Epithelial cell of esophagus (primary cell): Measurements from ENCODE around the gene FAM83B.

Source experiments
- DNase-seq: peaks from one replicate; pipeline ENCODE4 v3.0.0; 2010; ENCODE audit warnings: low read depth
- H3K4me3 ChIP-seq: 2 replicates; pipeline ENCODE4 v1.5.1; 2011; ENCODE audit warnings: mild to moderate bottlenecking, low read length, control low read depth
- CTCF ChIP-seq: IDR thresholded peaks from 2 replicates; pipeline ENCODE4 v1.5.1; 2011; ENCODE audit warnings: low read depth, mild to moderate bottlenecking, low read length, control low read depth, inconsistent platforms; ENCODE audit not compliant: insufficient read depth; ENCODE audit errors: missing control alignments

Gene FAM83B

GRCh38 chr6:54846857-54847674, 495 bp downstream of the FAM83B start:
- peak overlapping the region; percentile 95 for H3K4me3 ChIP-seq
- no peak for TF ChIP-seq CTCF
- DNase-seq = peak; percentile 45

DNA sequence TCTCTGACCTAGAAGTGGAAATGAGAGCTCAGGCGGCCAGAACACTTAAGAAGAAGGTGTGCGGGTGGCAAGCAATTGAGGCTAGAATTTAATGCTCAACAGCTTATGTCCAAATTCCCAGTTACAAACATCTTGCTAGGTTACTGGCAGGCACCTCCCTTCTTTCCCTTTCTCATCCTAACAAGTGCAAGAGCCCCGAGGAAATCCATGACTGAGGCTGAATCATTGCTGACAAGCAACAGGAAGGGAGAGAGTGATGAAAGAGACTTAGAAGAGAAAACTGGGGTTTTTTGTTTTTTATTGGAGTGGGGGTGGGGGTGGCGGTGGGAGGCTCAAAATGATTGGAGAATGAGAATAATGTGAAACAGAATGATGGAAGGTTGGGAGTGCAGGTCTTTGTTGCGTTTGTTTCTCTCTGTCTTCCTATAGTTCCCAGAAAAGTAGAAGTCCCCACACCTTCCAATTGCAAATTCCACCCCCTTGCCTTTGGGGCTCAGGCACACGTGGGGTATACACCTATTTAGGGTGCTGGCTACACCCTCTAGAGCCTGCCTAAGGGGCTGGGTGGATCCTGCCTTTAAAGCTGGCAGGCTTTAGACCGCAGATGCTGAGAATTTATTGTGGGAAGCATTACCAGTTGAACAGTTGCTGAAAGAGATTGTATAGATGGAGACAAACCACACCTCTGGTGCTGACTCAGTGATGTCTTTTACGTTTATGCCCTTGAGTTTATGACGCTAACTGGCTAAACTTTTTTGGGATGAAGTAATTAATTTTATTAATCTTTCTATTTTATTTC, 1.4 kb downstream of the FAM83B start:
- no peak for TF ChIP-seq CTCF
- H3K4me3 ChIP-seq = peak overlapping the region; percentile 95

GRCh38 chr6:54850114-54850513, 3.5 kb downstream of the FAM83B start:
- H3K4me3 ChIP-seq = peak overlapping the region; percentile 95
- DNase-seq = no peak
- no peak for TF ChIP-seq CTCF

More for the DNA sequence above, 1.4 kb downstream of the FAM83B start:
- peak; percentile 97 for DNase-seq

GRCh38 chr6:54856129-54856528, 9.6 kb downstream of the FAM83B start:
- no peak for TF ChIP-seq CTCF
- peak; percentile 47 for DNase-seq
- no peak overlapping the region for H3K4me3 ChIP-seq

DNA sequence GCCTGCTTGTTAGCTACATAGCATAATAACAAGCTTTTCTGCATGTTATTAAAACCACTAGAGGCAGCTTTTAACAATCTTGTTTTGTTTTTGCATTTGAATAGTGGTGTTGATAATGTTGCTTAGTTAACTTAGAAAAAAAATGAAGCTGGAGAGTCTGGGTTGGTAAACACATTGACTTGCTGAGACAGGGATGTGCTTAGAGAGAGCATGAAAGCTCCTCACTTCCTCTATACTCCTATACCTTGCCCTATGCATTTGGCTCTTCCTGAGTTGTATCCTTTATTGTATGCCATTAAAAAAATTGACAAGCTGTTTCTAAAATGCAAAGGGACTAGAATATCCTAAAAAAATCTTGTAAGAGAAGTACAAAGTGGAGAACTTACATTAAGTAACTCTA, 13.6 kb downstream of the FAM83B start:
- H3K4me3 ChIP-seq = no peak overlapping the region
- no peak for DNase-seq
- TF ChIP-seq CTCF = no peak

DNA sequence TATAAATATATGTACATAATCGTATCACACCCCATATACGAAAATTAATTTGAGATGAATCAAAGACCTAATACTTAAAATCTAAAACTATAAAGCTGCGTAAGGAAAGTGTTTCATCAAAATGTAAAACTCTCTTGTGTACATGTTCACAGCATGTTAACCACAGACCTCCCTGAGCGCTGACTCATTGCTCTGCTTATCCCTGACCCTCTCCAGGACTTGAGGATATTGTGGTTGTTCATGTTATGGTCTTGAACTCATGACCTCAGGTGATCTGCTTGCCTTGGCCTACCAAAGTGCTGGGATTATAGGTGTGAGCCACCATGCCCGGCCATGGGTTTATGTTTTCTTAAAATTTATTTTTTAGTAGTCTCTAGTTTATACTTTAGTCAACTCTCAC, 14.2 kb downstream of the FAM83B start:
- H3K4me3 ChIP-seq = no peak overlapping the region
- no peak for TF ChIP-seq CTCF
- peak; percentile 72 for DNase-seq
